SK-N-SH (cell line): Measurements from ENCODE around the gene PARP11. TPM values are rescaled to one million over a fixed set of nuclear protein-coding genes. Genes with fewer than 3 reads are reported as not detected.

Experiments
- CTCF ChIA-PET: fragments of 300-600, 350-600 bp; formaldehyde crosslinking; extraction: SDS; loops from one replicate; lab custom pipeline; 2021; lab: Yijun Ruan, JAX
- POLR2A ChIA-PET: fragments of 350-600 bp; sonication (Branson Sonifier 250); formaldehyde crosslinking; extraction: SDS; loops from one replicate; lab custom pipeline; 2020; ENCODE audit warnings: antibody characterized with exemption, inconsistent platforms; lab: Yijun Ruan, JAX
- DNase-seq: peaks from one replicate; pipeline ENCODE4 v3.0.0; 2012
- H2AFZ ChIP-seq: fragments of 200-600 bp; sonication (generic); 2 replicates; pipeline ENCODE4 v1.8.1; 2016; ENCODE audit warnings: antibody characterized with exemption, mild to moderate bottlenecking, low read depth
- H3F3A ChIP-seq: fragments of 200-600 bp; sonication (generic); replicated peaks from 2 replicates; pipeline ENCODE3; 2016; ENCODE audit warnings: antibody characterized with exemption, mild to moderate bottlenecking; ENCODE audit not compliant: insufficient read depth
- H3K27ac ChIP-seq, 2 experiments: fragments of 200-500 bp in 1 of 2; fragments of 200-600 bp in 1 of 2; sonication (Bioruptor generic) in 1 of 2; sonication (generic), shearing (Covaris generic) in 1 of 2; 2 replicates each; pipeline versions ENCODE4 v1.5.1 to v1.6.1; 2014 to 2016; ENCODE audit warnings: low read depth in 2 of 2, inconsistent platforms in 1 of 2, low read length in 1 of 2, mild to moderate bottlenecking in 1 of 2, mixed read lengths in 1 of 2
- H3K27me3 ChIP-seq: fragments of 200-600 bp; sonication (generic), shearing (Covaris generic); 2 replicates; pipeline ENCODE4 v1.6.1; 2016; ENCODE audit warnings: mixed run types; ENCODE audit not compliant: insufficient read depth
- H3K36me3 ChIP-seq, 2 experiments: fragments of 200-500 bp in 1 of 2; fragments of 200-600 bp in 1 of 2; sonication (Bioruptor generic) in 1 of 2; sonication (generic) in 1 of 2; replicated peaks in 1 of 2; 2 replicates each; pipeline versions ENCODE3 to v1.5.1; 2014 to 2016; ENCODE audit warnings: low read length in 1 of 2, mild to moderate bottlenecking in 1 of 2; ENCODE audit not compliant: insufficient read depth in 2 of 2, control insufficient read depth in 1 of 2
- H3K4me1 ChIP-seq, 2 experiments: fragments of 200-500 bp in 1 of 2; fragments of 200-600 bp in 1 of 2; sonication (Bioruptor generic) in 1 of 2; sonication (generic), shearing (Covaris generic) in 1 of 2; 2 replicates each; pipeline versions ENCODE4 v1.5.1 to v1.6.1; 2014 to 2016; ENCODE audit warnings: low read depth in 1 of 2, low read length in 1 of 2, mixed run types in 1 of 2; ENCODE audit not compliant: insufficient read depth in 2 of 2, control insufficient read depth in 1 of 2
- H3K4me2 ChIP-seq: fragments of 200-600 bp; sonication (generic), shearing (Covaris generic); 2 replicates; pipeline ENCODE4 v1.6.1; 2017; ENCODE audit warnings: mixed run types
- H3K4me3 ChIP-seq, 2 experiments: fragments of 200-500 bp in 1 of 2; fragments of 200-600 bp in 1 of 2; sonication (Bioruptor generic) in 1 of 2; sonication (generic), shearing (Covaris generic) in 1 of 2; 2 replicates each; pipeline versions ENCODE4 v1.5.1 to v1.8.1; 2014 to 2016; ENCODE audit warnings: low read depth in 2 of 2, inconsistent platforms in 1 of 2, low read length in 1 of 2, mild to moderate bottlenecking in 1 of 2, mixed read lengths in 1 of 2, moderate library complexity in 1 of 2
- H3K79me2 ChIP-seq: fragments of 200-600 bp; sonication (generic); 2 replicates; pipeline ENCODE4 v1.8.1; 2017; ENCODE audit warnings: mild to moderate bottlenecking; ENCODE audit not compliant: insufficient read depth
- H3K9ac ChIP-seq: fragments of 200-600 bp; sonication (generic); 2 replicates; pipeline ENCODE4 v1.6.1; 2017; ENCODE audit warnings: mixed run types
- H3K9me2 ChIP-seq: fragments of 200-600 bp; sonication (generic); 2 replicates; pipeline ENCODE4 v1.6.1; 2017; ENCODE audit warnings: mixed run types
- H3K9me3 ChIP-seq: fragments of 200-600 bp; sonication (generic); 2 replicates; pipeline ENCODE4 v1.6.1; 2017; ENCODE audit warnings: mixed run types, mild to moderate bottlenecking, moderate library complexity
- H4K20me1 ChIP-seq: fragments of 200-600 bp; sonication (generic); 2 replicates; pipeline ENCODE4 v1.6.1; 2017; ENCODE audit warnings: mild to moderate bottlenecking, mixed run types; ENCODE audit not compliant: insufficient read depth
- CHD2 ChIP-seq: fragments of 150-350 bp; IDR thresholded peaks from 2 replicates; pipeline ENCODE4 v1.6.1; 2018; ENCODE audit warnings: low read length; ENCODE audit not compliant: partially characterized antibody
- EP300 ChIP-seq, 2 experiments: IDR thresholded peaks; 2 replicates each; pipeline versions ENCODE4 v1.4.0 to v1.6.1; 2012; ENCODE audit warnings: borderline replicate concordance in 1 of 2, low read depth in 1 of 2, low read length in 1 of 2
- EZH2phosphoT487 ChIP-seq: fragments of 200-600 bp; sonication (generic); IDR thresholded peaks from 2 replicates; pipeline ENCODE4 v1.6.1; 2017; ENCODE audit warnings: low read depth, mixed run types, mild to moderate bottlenecking, antibody characterized with exemption, moderate library complexity, borderline replicate concordance
- FOSL2 ChIP-seq: IDR thresholded peaks from 2 replicates; pipeline ENCODE4 v1.4.0; 2012; ENCODE audit warnings: low read depth, mild to moderate bottlenecking, moderate library complexity, borderline replicate concordance
- FOXM1 ChIP-seq: IDR thresholded peaks from 2 replicates; pipeline ENCODE4 v1.4.0; 2012; ENCODE audit warnings: low read depth, mild to moderate bottlenecking
- GATA2 ChIP-seq: sonication (generic); formaldehyde crosslinking; IDR thresholded peaks from 2 replicates; pipeline ENCODE4 v1.5.0; 2020; ENCODE audit warnings: mild to moderate bottlenecking, missing genetic modification reagents
- JUND ChIP-seq: IDR thresholded peaks from 2 replicates; pipeline ENCODE4 v1.4.0; 2012
- POLR2AphosphoS5 ChIP-seq: IDR thresholded peaks from 2 replicates; pipeline ENCODE4 v1.6.1; 2012; ENCODE audit warnings: low read depth, low read length
- RAD21 ChIP-seq: IDR thresholded peaks from 2 replicates; pipeline ENCODE4 v1.6.1; 2012; ENCODE audit warnings: mild to moderate bottlenecking, low read length
- REST ChIP-seq: IDR thresholded peaks from 2 replicates; pipeline ENCODE4 v1.6.1; 2012; ENCODE audit warnings: mild to moderate bottlenecking, low read depth, low read length, moderate library complexity
- RFX5 ChIP-seq: IDR thresholded peaks from 2 replicates; pipeline ENCODE4 v1.6.1; 2012; ENCODE audit warnings: mild to moderate bottlenecking, improper control_type of control experiment, low read length
- SMC3 ChIP-seq: IDR thresholded peaks from 2 replicates; pipeline ENCODE4 v1.6.1; 2012; ENCODE audit warnings: low read depth, low read length, improper control_type of control experiment
- YY1 ChIP-seq: IDR thresholded peaks from 2 replicates; pipeline ENCODE4 v1.4.0; 2012; ENCODE audit warnings: low read depth, mild to moderate bottlenecking
- WGBS: methylation state at CpG from one replicate; pipeline ENCODE4 v1.1.6; 2017; ENCODE audit warnings: low lambda C conversion rate; 5-methylcytosine and 5-hydroxymethylcytosine counted together
- polyA plus RNA-seq, 3 experiments: library from polyadenylated mRNA; depleted of rRNA; stranded (reverse); fragments of >200 nt; gene quantifications; 2 replicates each; pipeline ENCODE4 v1.2.3, GENCODE V29; 2012
- TF ChIP-seq, protein P1 (sequence below): IDR thresholded peaks from 2 replicates; pipeline ENCODE4 v1.4.0; 2012; ENCODE audit warnings: low read depth, borderline replicate concordance
- TF ChIP-seq, protein P2 (sequence below): IDR thresholded peaks from 2 replicates; pipeline ENCODE4 v1.4.0; 2012; ENCODE audit warnings: low read depth, borderline replicate concordance

The PARP11 gene
- polyA plus RNA-seq, 1 of the 3 experiments (the other 2 are of a cell fraction), result 1.8 TPM

DNA sequence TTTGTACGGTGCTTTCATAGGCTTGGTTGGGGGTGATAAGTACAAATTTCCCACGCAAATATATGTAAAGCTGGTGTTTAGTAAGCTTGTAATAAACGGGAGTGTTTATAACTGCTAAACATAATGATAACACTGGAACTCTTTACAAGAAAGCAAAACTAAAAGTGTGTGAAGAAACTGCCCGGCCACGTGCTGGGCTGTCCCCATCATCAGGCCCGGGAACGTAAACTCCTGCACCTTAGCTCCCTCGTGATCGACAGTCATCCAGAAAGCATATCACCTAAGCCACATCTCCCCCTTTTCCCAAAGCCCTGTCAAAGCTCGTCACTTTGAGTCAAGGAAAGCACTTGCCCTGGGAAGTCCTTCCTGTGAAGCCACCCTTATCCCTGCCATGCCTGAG, 18.0 kb upstream of the PARP11 start:
- ChIA-PET CTCF (interaction anchor here (4.4 to 9.2 kb wide), 2 partner anchors 147 to 386 kb away, joined by 31 to 88 read pairs; no protein-coding TSS in a partner anchor), POLR2A (no interaction called here)
- DNase-seq, result no peak
- no peaks in the 10 kb centered on the region for H3F3A ChIP-seq
- no peaks in the 10 kb centered on the region for H3K36me3 ChIP-seq
- H3K9me3 ChIP-seq, result no peaks in the 10 kb centered on the region
- no peaks in the 10 kb centered on the region for H3K79me2 ChIP-seq
- H3K27ac ChIP-seq, result no peak overlapping the region
- no peak overlapping the region for H3K9ac ChIP-seq
- H3K4me3 ChIP-seq, result no peak overlapping the region
- H3K4me2 ChIP-seq, result no peak overlapping the region
- no peaks in the 10 kb centered on the region for H3K4me1 ChIP-seq
- H2AFZ ChIP-seq, result no peak overlapping the region
- H3K9me2 ChIP-seq, result no peaks in the 10 kb centered on the region
- TF ChIP-seq CHD2 (no peak), FOXM1 (no peak), FOSL2 (no peak), SMC3 (no peak), POLR2AphosphoS5 (no peak), RFX5 (no peak)
- TF ChIP-seq, protein P1, sequence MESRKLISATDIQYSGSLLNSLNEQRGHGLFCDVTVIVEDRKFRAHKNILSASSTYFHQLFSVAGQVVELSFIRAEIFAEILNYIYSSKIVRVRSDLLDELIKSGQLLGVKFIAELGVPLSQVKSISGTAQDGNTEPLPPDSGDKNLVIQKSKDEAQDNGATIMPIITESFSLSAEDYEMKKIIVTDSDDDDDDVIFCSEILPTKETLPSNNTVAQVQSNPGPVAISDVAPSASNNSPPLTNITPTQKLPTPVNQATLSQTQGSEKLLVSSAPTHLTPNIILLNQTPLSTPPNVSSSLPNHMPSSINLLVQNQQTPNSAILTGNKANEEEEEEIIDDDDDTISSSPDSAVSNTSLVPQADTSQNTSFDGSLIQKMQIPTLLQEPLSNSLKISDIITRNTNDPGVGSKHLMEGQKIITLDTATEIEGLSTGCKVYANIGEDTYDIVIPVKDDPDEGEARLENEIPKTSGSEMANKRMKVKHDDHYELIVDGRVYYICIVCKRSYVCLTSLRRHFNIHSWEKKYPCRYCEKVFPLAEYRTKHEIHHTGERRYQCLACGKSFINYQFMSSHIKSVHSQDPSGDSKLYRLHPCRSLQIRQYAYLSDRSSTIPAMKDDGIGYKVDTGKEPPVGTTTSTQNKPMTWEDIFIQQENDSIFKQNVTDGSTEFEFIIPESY, result no peak
- no peaks in the 10 kb centered on the region for H4K20me1 ChIP-seq
- WGBS, result 6% methylated on average over 10 of the region's 10 CpGs
- peaks cover 33% of the 10 kb centered on the region for H3K27me3 ChIP-seq

GRCh38 chr12:3888659-3889058, 15.5 kb upstream of the PARP11 start:
- H3K27me3 ChIP-seq, result peaks cover 41% of the 10 kb centered on the region; the same call in 1 of the 2 replicates
- no peak overlapping the region for H2AFZ ChIP-seq
- WGBS, result 11% methylated on average over 7 of the region's 7 CpGs
- H3K27ac ChIP-seq, result no peak overlapping the region
- H3K9ac ChIP-seq, result no peak overlapping the region
- no peak overlapping the region for H3K4me3 ChIP-seq
- H3K9me3 ChIP-seq, result no peaks in the 10 kb centered on the region
- CTCF ChIA-PET, result interaction anchor here (9.2 to 9.6 kb wide), 2 partner anchors 150 to 389 kb away, joined by 88 to 193 read pairs; no protein-coding TSS in a partner anchor
- no peaks in the 10 kb centered on the region for H3K36me3 ChIP-seq
- H3K79me2 ChIP-seq, result no peaks in the 10 kb centered on the region
- DNase-seq, result no peak
- H3F3A ChIP-seq, result no peaks in the 10 kb centered on the region
- POLR2A ChIA-PET, result no interaction called here
- no peaks in the 10 kb centered on the region; a peak in 1 of 4 replicates for H3K4me1 ChIP-seq
- H3K9me2 ChIP-seq, result no peaks in the 10 kb centered on the region
- H3K4me2 ChIP-seq, result no peak overlapping the region
- TF ChIP-seq JUND (no peak), FOSL2 (no peak), GATA2 (CRISPR knock-in tag) (no peak), EP300 (IDR thresholded peaks at IDR 0.05; ENCODE audit: borderline replicate concordance in 1 of 2, low read depth in 1 of 2, low read length in 1 of 2) (no peak), EZH2phosphoT487 (no peak), REST (no peak), YY1 (no peak), POLR2AphosphoS5 (no peak), RAD21 (no peak)
- TF ChIP-seq, protein P1, result no peak
- TF ChIP-seq, protein P2, sequence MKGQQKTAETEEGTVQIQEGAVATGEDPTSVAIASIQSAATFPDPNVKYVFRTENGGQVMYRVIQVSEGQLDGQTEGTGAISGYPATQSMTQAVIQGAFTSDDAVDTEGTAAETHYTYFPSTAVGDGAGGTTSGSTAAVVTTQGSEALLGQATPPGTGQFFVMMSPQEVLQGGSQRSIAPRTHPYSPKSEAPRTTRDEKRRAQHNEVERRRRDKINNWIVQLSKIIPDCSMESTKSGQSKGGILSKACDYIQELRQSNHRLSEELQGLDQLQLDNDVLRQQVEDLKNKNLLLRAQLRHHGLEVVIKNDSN, result no peak
- H4K20me1 ChIP-seq, result no peaks in the 10 kb centered on the region
